ENCODE results near the gene TNXB.
"Not testable (repeated sequence)": the region's sequence is repeated elsewhere in the genome, so short reads cannot be mapped to it uniquely, and the experiment has no call there.

GRCh38 chr6:32041050-32041321 lies 68.2 kb downstream of the TNXB start:
- TF ChIP-seq POLR2A (IDR thresholded peaks at IDR 0.05): not testable (repeated sequence)
- TF ChIP-seq, protein P1, sequence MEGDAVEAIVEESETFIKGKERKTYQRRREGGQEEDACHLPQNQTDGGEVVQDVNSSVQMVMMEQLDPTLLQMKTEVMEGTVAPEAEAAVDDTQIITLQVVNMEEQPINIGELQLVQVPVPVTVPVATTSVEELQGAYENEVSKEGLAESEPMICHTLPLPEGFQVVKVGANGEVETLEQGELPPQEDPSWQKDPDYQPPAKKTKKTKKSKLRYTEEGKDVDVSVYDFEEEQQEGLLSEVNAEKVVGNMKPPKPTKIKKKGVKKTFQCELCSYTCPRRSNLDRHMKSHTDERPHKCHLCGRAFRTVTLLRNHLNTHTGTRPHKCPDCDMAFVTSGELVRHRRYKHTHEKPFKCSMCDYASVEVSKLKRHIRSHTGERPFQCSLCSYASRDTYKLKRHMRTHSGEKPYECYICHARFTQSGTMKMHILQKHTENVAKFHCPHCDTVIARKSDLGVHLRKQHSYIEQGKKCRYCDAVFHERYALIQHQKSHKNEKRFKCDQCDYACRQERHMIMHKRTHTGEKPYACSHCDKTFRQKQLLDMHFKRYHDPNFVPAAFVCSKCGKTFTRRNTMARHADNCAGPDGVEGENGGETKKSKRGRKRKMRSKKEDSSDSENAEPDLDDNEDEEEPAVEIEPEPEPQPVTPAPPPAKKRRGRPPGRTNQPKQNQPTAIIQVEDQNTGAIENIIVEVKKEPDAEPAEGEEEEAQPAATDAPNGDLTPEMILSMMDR (IDR thresholded peaks at IDR 0.05): not testable (repeated sequence)
